Measurements from ENCODE around the gene TAS1R3. TPM values are rescaled to one million over a fixed set of nuclear protein-coding genes. Genes with fewer than 3 reads are reported as not detected.

The TAS1R3 gene
- total RNA-seq, 2 experiments from 2014 or later: 0.13 to 0.14 TPM

- intact Hi-C loops (cut with micrococcal nuclease): no loop called here
- Mint-ChIP-seq H3K36me3 (ENCODE audit: low read depth) (no peaks in the 10 kb centered on the region), H3K9me3 (no peaks in the 10 kb centered on the region), H3K4me1 (ENCODE audit: low read depth) (peaks cover 22% of the 10 kb centered on the region), H3K27me3 (peaks cover 3% of the 10 kb centered on the region), H3K4me3 (no peak overlapping the region), H3K27ac (no peak overlapping the region)
- ATAC-seq (no peak), DNase-seq (no peak)
- ChIA-PET CTCF (no interaction called here), POLR2A (interaction anchor here (2.4 kb wide), 1 partner anchor 13 kb away, joined by 10 read pairs; no protein-coding TSS in a partner anchor)
- no peak for TF ChIP-seq CTCF (IDR thresholded peaks at IDR 0.05)
These were observed 26.9 kb downstream of the TAS1R3 start for GRCh38 chr1:1357871-1358432.

GRCh38 chr1:1358433-1359271, 27.6 kb downstream of the TAS1R3 start, which contains the start of gene MXRA8:
MXRA8 (minus strand) TSS chr1:1358555; CDS start chr1:1358504, 51 bp downstream.
- TF ChIP-seq CTCF (IDR thresholded peaks at IDR 0.05): no peak

GRCh38 chr1:1359308-1359663, 28.2 kb downstream of the TAS1R3 start:
- Mint-ChIP-seq H3K4me3 (no peak overlapping the region), H3K27ac (no peak overlapping the region), H3K9me3 (no peaks in the 10 kb centered on the region), H3K27me3 (peaks cover under 1% of the 10 kb centered on the region), H3K4me1 (ENCODE audit: low read depth) (peaks cover 17% of the 10 kb centered on the region), H3K36me3 (ENCODE audit: low read depth) (no peaks in the 10 kb centered on the region)
- intact Hi-C loops (cut with micrococcal nuclease): no loop called here
- no peak for TF ChIP-seq CTCF (IDR thresholded peaks at IDR 0.05)
- ChIA-PET POLR2A (interaction anchor here (2.4 kb wide), 1 partner anchor 12 kb away, joined by 10 read pairs; no protein-coding TSS in a partner anchor), CTCF (no interaction called here)
- DNase-seq: peak; percentile 37
- no peak for ATAC-seq

More at GRCh38 chr1:1358433-1359271, 27.6 kb downstream of the TAS1R3 start, which contains the start of gene MXRA8:
- DNase-seq (peak; percentile 62), ATAC-seq (peak; percentile 60)
- H3K27ac Mint-ChIP-seq: no peak within 1 kb of the TSS
- peaks cover 19% of the 10 kb centered on the region for H3K4me1 Mint-ChIP-seq (ENCODE audit: low read depth)
- ChIA-PET CTCF (no interaction called here), POLR2A (interaction anchor here (2.4 kb wide), 1 partner anchor 13 kb away, joined by 10 read pairs; no protein-coding TSS in a partner anchor)
- H3K4me3 Mint-ChIP-seq: no peak within 1 kb of the TSS
- intact Hi-C loops (cut with micrococcal nuclease): no loop called here
- no peaks in the 10 kb centered on the region for H3K9me3 Mint-ChIP-seq
- no peaks in the 10 kb centered on the region for H3K36me3 Mint-ChIP-seq (ENCODE audit: low read depth)
- H3K27me3 Mint-ChIP-seq: peaks cover 3% of the 10 kb centered on the region

- H3K4me3 Mint-ChIP-seq: no peak overlapping the region
- POLR2A ChIA-PET: no interaction called here
These were observed 28.8 kb downstream of the TAS1R3 start for GRCh38 chr1:1359664-1360468.

More at GRCh38 chr1:1359664-1360468, 28.8 kb downstream of the TAS1R3 start:
- CTCF ChIA-PET: no interaction called here
- no peak for TF ChIP-seq CTCF (IDR thresholded peaks at IDR 0.05)
- Mint-ChIP-seq H3K27me3 (no peaks in the 10 kb centered on the region), H3K36me3 (ENCODE audit: low read depth) (no peaks in the 10 kb centered on the region), H3K4me1 (ENCODE audit: low read depth) (peaks cover 16% of the 10 kb centered on the region), H3K9me3 (no peaks in the 10 kb centered on the region), H3K27ac (no peak overlapping the region)
- ATAC-seq (no peak), DNase-seq (no peak)
- intact Hi-C loops (cut with micrococcal nuclease): no loop called here
